Smooth muscle cell (in vitro differentiated cells): ENCODE results near the gene STMND1. TPM values are rescaled to one million over a fixed set of nuclear protein-coding genes. Genes with fewer than 3 reads are reported as not detected.

Source experiments
- DNase-seq: peaks from one replicate; lab custom pipeline; 2025; ENCODE audit not compliant: unreplicated experiment; lab: John Stamatoyannopoulos, UW
- H2AFZ ChIP-seq: fragments of 200-600 bp; sonication (generic); 2 replicates; pipeline ENCODE4 v1.6.0; 2016; ENCODE audit warnings: antibody characterized with exemption, low read depth, mild to moderate bottlenecking
- H3F3A ChIP-seq: fragments of 200-600 bp; sonication (generic); 2 replicates; pipeline ENCODE4 v1.6.0; 2017; ENCODE audit warnings: antibody characterized with exemption, low read depth
- H3K27ac ChIP-seq: fragments of 200-600 bp; sonication (generic); 2 replicates; pipeline ENCODE4 v1.5.1; 2016; ENCODE audit warnings: low read depth, mild to moderate bottlenecking
- H3K27me3 ChIP-seq: fragments of 200-600 bp; sonication (generic); 2 replicates; pipeline ENCODE4 v1.6.1; 2016; ENCODE audit warnings: low read depth, mild to moderate bottlenecking
- H3K36me3 ChIP-seq: fragments of 200-600 bp; sonication (generic); 2 replicates; pipeline ENCODE4 v1.5.1; 2016; ENCODE audit warnings: low read depth
- H3K4me1 ChIP-seq: fragments of 200-600 bp; sonication (generic); 2 replicates; pipeline ENCODE4 v1.5.1; 2016; ENCODE audit warnings: low read depth
- H3K4me2 ChIP-seq: fragments of 200-600 bp; sonication (generic); 2 replicates; pipeline ENCODE4 v1.6.0; 2016; ENCODE audit warnings: mild to moderate bottlenecking
- H3K4me3 ChIP-seq: fragments of 200-600 bp; sonication (generic); 2 replicates; pipeline ENCODE4 v1.5.1; 2016; ENCODE audit warnings: mild to moderate bottlenecking
- H3K79me2 ChIP-seq: fragments of 200-600 bp; sonication (generic); 2 replicates; pipeline ENCODE4 v1.6.0; 2016; ENCODE audit warnings: low read depth, mild to moderate bottlenecking
- H3K9ac ChIP-seq: fragments of 200-600 bp; sonication (generic); 2 replicates; pipeline ENCODE4 v1.6.0; 2016; ENCODE audit warnings: low read depth
- H3K9me3 ChIP-seq: fragments of 200-600 bp; sonication (generic); replicated peaks from 2 replicates; pipeline ENCODE4 v1.5.1; 2016; ENCODE audit warnings: low read depth
- H4K20me1 ChIP-seq: fragments of 200-600 bp; sonication (generic); 2 replicates; pipeline ENCODE4 v1.6.0; 2016; ENCODE audit warnings: low read depth
- WGBS: methylation state at CpG from one replicate; pipeline ENCODE4 v1.1.7; 2016; ENCODE audit warnings: low lambda C conversion rate; 5-methylcytosine and 5-hydroxymethylcytosine counted together
- polyA plus RNA-seq: library from polyadenylated mRNA; unstranded; fragments of >200 nt; fragmentation: Nextera tagmentation; extraction: Ambion mirVana; gene quantifications from 2 replicates; pipeline ENCODE4 v1.2.1, GENCODE V29; 2016
- total RNA-seq: library from RNA; depleted of rRNA; stranded (reverse); fragments of >200 nt; gene quantifications from 2 replicates; pipeline ENCODE4 v1.2.3, GENCODE V29; 2014
- TF ChIP-seq, protein P1 (sequence below): fragments of 200-600 bp; sonication (generic); IDR thresholded peaks from 2 replicates; pipeline ENCODE4 v1.5.1; 2017; ENCODE audit warnings: borderline replicate concordance, mild to moderate bottlenecking, antibody characterized with exemption; ENCODE audit not compliant: insufficient read depth, poor library complexity, severe bottlenecking

STMND1 gene
- total and polyA plus RNA-seq, 2 experiments from 2014 or later: not detected

DNA sequence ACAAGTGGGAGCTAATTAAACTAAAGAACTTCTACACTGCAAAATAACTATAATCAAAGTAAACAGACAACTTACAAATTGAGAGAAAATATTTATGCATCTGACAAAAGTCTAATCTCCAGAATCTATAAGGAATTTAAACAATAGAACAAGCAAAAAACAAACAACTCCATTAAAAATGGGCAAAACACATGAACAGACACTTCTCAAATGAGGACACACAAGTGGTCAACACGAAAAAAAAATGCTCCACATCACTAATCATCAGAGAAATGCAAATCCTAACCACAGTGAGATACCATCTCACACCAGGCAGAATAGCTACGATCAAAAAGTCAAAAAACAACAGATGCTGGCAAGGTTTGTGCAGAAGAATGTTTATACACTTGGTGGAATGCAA lies 36.2 kb downstream of the STMND1 start:
- H3K79me2 ChIP-seq: no peaks in the 10 kb centered on the region
- peaks cover 3% of the 10 kb centered on the region for H3K36me3 ChIP-seq
- no peak overlapping the region for H3K27ac ChIP-seq
- H3K27me3 ChIP-seq: no peaks in the 10 kb centered on the region
- no peaks in the 10 kb centered on the region for H3K4me1 ChIP-seq
- no peak for DNase-seq
- no peaks in the 10 kb centered on the region for H4K20me1 ChIP-seq
- H3F3A ChIP-seq: no peaks in the 10 kb centered on the region
- WGBS: 62% methylated on average over 2 of the region's 2 CpGs
- peaks cover 5% of the 10 kb centered on the region for H3K9me3 ChIP-seq
- no peak overlapping the region for H3K9ac ChIP-seq
- no peak overlapping the region for H3K4me3 ChIP-seq
- no peak overlapping the region for H3K4me2 ChIP-seq
- H2AFZ ChIP-seq: no peak overlapping the region
- TF ChIP-seq, protein P1, sequence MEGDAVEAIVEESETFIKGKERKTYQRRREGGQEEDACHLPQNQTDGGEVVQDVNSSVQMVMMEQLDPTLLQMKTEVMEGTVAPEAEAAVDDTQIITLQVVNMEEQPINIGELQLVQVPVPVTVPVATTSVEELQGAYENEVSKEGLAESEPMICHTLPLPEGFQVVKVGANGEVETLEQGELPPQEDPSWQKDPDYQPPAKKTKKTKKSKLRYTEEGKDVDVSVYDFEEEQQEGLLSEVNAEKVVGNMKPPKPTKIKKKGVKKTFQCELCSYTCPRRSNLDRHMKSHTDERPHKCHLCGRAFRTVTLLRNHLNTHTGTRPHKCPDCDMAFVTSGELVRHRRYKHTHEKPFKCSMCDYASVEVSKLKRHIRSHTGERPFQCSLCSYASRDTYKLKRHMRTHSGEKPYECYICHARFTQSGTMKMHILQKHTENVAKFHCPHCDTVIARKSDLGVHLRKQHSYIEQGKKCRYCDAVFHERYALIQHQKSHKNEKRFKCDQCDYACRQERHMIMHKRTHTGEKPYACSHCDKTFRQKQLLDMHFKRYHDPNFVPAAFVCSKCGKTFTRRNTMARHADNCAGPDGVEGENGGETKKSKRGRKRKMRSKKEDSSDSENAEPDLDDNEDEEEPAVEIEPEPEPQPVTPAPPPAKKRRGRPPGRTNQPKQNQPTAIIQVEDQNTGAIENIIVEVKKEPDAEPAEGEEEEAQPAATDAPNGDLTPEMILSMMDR: no peak

GRCh38 chr6:17144016-17144415 lies 42.2 kb downstream of the STMND1 start:
- Histone ChIP-seq H3K4me1 (no peaks in the 10 kb centered on the region), H3K4me3 (no peak overlapping the region), H3F3A (no peaks in the 10 kb centered on the region), H3K27ac (no peak overlapping the region), H2AFZ (no peak overlapping the region), H4K20me1 (no peaks in the 10 kb centered on the region), H3K79me2 (no peaks in the 10 kb centered on the region), H3K9me3 (no peaks in the 10 kb centered on the region), H3K4me2 (no peak overlapping the region), H3K27me3 (no peaks in the 10 kb centered on the region), H3K9ac (no peak overlapping the region), H3K36me3 (no peaks in the 10 kb centered on the region)
- TF ChIP-seq, protein P1: no peak
- 96% methylated on average over 1 of the region's 1 CpG for WGBS
- no peak for DNase-seq

DNA sequence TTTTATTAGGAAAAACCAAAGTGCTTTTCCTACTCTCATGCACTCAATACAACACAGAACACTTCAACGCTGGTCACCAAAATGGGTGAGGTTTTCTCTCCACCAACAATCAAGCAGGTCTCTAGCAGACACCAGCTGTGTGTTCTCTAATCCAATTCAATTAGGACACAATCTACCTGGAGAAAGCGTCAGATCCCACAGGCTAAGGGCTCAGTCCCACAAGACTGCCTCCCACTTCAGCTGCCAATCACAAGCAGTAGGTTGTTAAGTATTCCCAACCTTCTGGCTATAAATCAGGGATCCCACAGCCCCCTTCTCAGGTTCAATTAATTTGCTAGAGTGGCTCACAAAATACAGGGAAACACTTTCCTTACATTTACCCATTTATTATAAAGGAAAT lies 47.7 kb downstream of the STMND1 start:
- H3K4me2 ChIP-seq: no peak overlapping the region
- WGBS: 88% methylated on average over 2 of the region's 2 CpGs
- no peak overlapping the region for H2AFZ ChIP-seq

DNA sequence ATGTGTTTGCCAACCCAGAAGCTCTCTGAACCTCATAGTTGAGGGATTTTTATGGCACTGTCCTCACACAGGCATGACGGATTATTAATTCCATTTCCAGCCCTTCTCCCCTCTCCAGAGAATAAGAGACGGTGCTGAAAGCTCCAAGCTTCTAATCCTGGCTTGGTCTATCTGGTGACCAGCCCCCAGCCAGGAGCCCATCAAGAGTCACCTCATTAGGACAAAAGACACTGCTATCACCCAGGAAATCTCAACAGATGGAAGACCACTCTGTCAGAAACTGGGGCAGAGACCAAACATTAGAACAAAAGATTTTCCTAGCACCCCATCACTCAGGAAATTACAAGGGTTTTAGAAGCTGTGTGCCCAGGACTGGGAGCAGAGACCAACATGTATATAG lies 48.2 kb downstream of the STMND1 start:
- no peaks in the 10 kb centered on the region for H3K36me3 ChIP-seq
- H3K4me3 ChIP-seq: no peak overlapping the region
- H3K4me1 ChIP-seq: no peaks in the 10 kb centered on the region
- H3K9ac ChIP-seq: no peak overlapping the region
- H3K79me2 ChIP-seq: no peaks in the 10 kb centered on the region
- no peak for DNase-seq
- H3K4me2 ChIP-seq: no peak overlapping the region
- no peaks in the 10 kb centered on the region for H3K9me3 ChIP-seq
- H2AFZ ChIP-seq: no peak overlapping the region
- 72% methylated on average over 2 of the region's 2 CpGs for WGBS
- H3F3A ChIP-seq: no peaks in the 10 kb centered on the region
- H3K27ac ChIP-seq: no peak overlapping the region
- H4K20me1 ChIP-seq: no peaks in the 10 kb centered on the region
- TF ChIP-seq, protein P1: no peak
- H3K27me3 ChIP-seq: no peaks in the 10 kb centered on the region

More for the DNA sequence above, 47.7 kb downstream of the STMND1 start:
- no peaks in the 10 kb centered on the region for H3K79me2 ChIP-seq
- no peak overlapping the region for H3K27ac ChIP-seq
- H3K4me1 ChIP-seq: no peaks in the 10 kb centered on the region
- TF ChIP-seq, protein P1: no peak
- no peak overlapping the region for H3K9ac ChIP-seq
- no peak overlapping the region for H3K4me3 ChIP-seq
- H3K36me3 ChIP-seq: no peaks in the 10 kb centered on the region
- H3K27me3 ChIP-seq: no peaks in the 10 kb centered on the region
- H3K9me3 ChIP-seq: no peaks in the 10 kb centered on the region
- no peaks in the 10 kb centered on the region for H3F3A ChIP-seq
- H4K20me1 ChIP-seq: no peaks in the 10 kb centered on the region
- no peak for DNase-seq
